Astrocyte (in vitro differentiated cells and primary cell): ENCODE data around the gene RUNX1. TPM values are rescaled to one million over a fixed set of nuclear protein-coding genes. Genes with fewer than 3 reads are reported as not detected.
A peak's percentile ranks its signal among the peaks of the same experiment; 100 is the strongest.

ENCODE experiments used
- DNase-seq: peaks from one replicate; pipeline ENCODE4 v3.0.0-alpha.2; 2010; ENCODE audit warnings: low read depth
- FAIRE-seq: peaks from 2 replicates; lab custom pipeline; 2011; peaks lifted over from hg19 to GRCh38; lab: Jason Lieb, UNC
- H2AFZ ChIP-seq: 2 replicates; pipeline ENCODE4 v1.6.0; 2012; ENCODE audit warnings: low read depth, low read length, inconsistent platforms
- H3K27ac ChIP-seq: 2 replicates; pipeline ENCODE4 v1.5.1; 2011; ENCODE audit warnings: low read depth, low read length, inconsistent platforms
- H3K27me3 ChIP-seq: 2 replicates; pipeline ENCODE4 v1.6.0; 2011; ENCODE audit warnings: low read length, inconsistent platforms; ENCODE audit not compliant: insufficient read depth
- H3K36me3 ChIP-seq: 2 replicates; pipeline ENCODE4 v1.5.1; 2011; ENCODE audit warnings: low read length, inconsistent platforms; ENCODE audit not compliant: insufficient read depth
- H3K4me1 ChIP-seq: 2 replicates; pipeline ENCODE4 v1.5.1; 2011; ENCODE audit warnings: low read length, inconsistent platforms; ENCODE audit not compliant: insufficient read depth
- H3K4me2 ChIP-seq: 2 replicates; pipeline ENCODE4 v1.6.0; 2012; ENCODE audit warnings: low read length, inconsistent platforms
- H3K4me3 ChIP-seq: 2 replicates; pipeline ENCODE4 v1.5.1; 2011; ENCODE audit warnings: low read depth, mild to moderate bottlenecking, low read length, inconsistent platforms; ENCODE audit not compliant: insufficient read depth
- H3K79me2 ChIP-seq: 2 replicates; pipeline ENCODE4 v1.6.0; 2012; ENCODE audit warnings: mild to moderate bottlenecking, low read length, inconsistent platforms; ENCODE audit not compliant: insufficient read depth
- H3K9ac ChIP-seq: 2 replicates; pipeline ENCODE4 v1.6.0; 2012; ENCODE audit warnings: mild to moderate bottlenecking, low read length, inconsistent platforms
- H3K9me3 ChIP-seq: 2 replicates; pipeline ENCODE4 v1.5.1; 2012; ENCODE audit warnings: low read depth, mild to moderate bottlenecking, low read length, inconsistent platforms; ENCODE audit not compliant: insufficient read depth
- H4K20me1 ChIP-seq: 2 replicates; pipeline ENCODE4 v1.6.0; 2012; ENCODE audit warnings: low read length, inconsistent platforms; ENCODE audit not compliant: insufficient read depth
- H3K27ac Mint-ChIP-seq: one replicate; pipeline ENCODE4 v1.8.0; 2021; ENCODE audit warnings: mild to moderate bottlenecking, mixed read lengths; ENCODE audit not compliant: unreplicated experiment
- H3K27me3 Mint-ChIP-seq: one replicate; pipeline ENCODE4 v1.8.0; 2021; ENCODE audit warnings: low read depth, mixed read lengths; ENCODE audit not compliant: unreplicated experiment
- H3K36me3 Mint-ChIP-seq: one replicate; pipeline ENCODE4 v1.8.0; 2021; ENCODE audit warnings: low read depth, mixed read lengths; ENCODE audit not compliant: unreplicated experiment
- H3K4me1 Mint-ChIP-seq: one replicate; pipeline ENCODE4 v1.8.0; 2021; ENCODE audit warnings: low read depth, mixed read lengths; ENCODE audit not compliant: unreplicated experiment
- H3K4me3 Mint-ChIP-seq: one replicate; pipeline ENCODE4 v1.8.0; 2021; ENCODE audit warnings: mild to moderate bottlenecking, moderate library complexity, mixed read lengths; ENCODE audit not compliant: unreplicated experiment
- H3K9me3 Mint-ChIP-seq: one replicate; pipeline ENCODE4 v1.8.0; 2021; ENCODE audit warnings: mild to moderate bottlenecking, mixed read lengths; ENCODE audit not compliant: unreplicated experiment
- CTCF ChIP-seq: IDR thresholded peaks from 2 replicates; pipeline ENCODE4 v1.5.1; 2011; ENCODE audit warnings: low read depth, mild to moderate bottlenecking, inconsistent platforms, low read length, moderate library complexity; ENCODE audit not compliant: insufficient read depth
- EZH2 ChIP-seq: IDR thresholded peaks from 2 replicates; pipeline ENCODE4 v1.6.1; 2012; ENCODE audit warnings: mild to moderate bottlenecking, low read length, inconsistent platforms; ENCODE audit not compliant: insufficient read depth
- total RNA-seq: library from RNA; stranded (reverse); gene quantifications from 2 replicates; pipeline ENCODE4 v1.2.1, GENCODE V29; 2021

The RUNX1 gene
- total RNA-seq, 1 donor from 2014 or later = 84.6 TPM

GRCh38 chr21:35042836-35043235, 6.3 kb downstream of the RUNX1 start:
- TF ChIP-seq EZH2 (no peak), CTCF (no peak)
- Histone ChIP-seq H3K79me2 (peaks cover 60% of the 10 kb centered on the region), H3K36me3 (peaks cover 3% of the 10 kb centered on the region), H3K27ac (no peak overlapping the region), H4K20me1 (no peaks in the 10 kb centered on the region), H3K9ac (no peak overlapping the region), H3K4me2 (no peak overlapping the region), H3K4me1 (peaks cover 22% of the 10 kb centered on the region), H3K27me3 (no peaks in the 10 kb centered on the region), H2AFZ (no peak overlapping the region), H3K4me3 (no peak overlapping the region), H3K9me3 (no peaks in the 10 kb centered on the region)
- Mint-ChIP-seq H3K27ac (no peak overlapping the region), H3K36me3 (peaks cover 19% of the 10 kb centered on the region), H3K4me3 (no peak overlapping the region), H3K9me3 (peaks cover 5% of the 10 kb centered on the region), H3K4me1 (peaks cover 43% of the 10 kb centered on the region), H3K27me3 (no peaks in the 10 kb centered on the region)
- DNase-seq = no peak
- no peak for FAIRE-seq

GRCh38 chr21:35041881-35042280, 7.2 kb downstream of the RUNX1 start:
- Mint-ChIP-seq H3K27ac (no peak overlapping the region), H3K9me3 (peaks cover 5% of the 10 kb centered on the region), H3K36me3 (peaks cover 19% of the 10 kb centered on the region), H3K27me3 (no peaks in the 10 kb centered on the region), H3K4me1 (peaks cover 38% of the 10 kb centered on the region), H3K4me3 (no peak overlapping the region)
- DNase-seq = no peak
- Histone ChIP-seq H4K20me1 (no peaks in the 10 kb centered on the region), H3K4me3 (no peak overlapping the region), H3K4me1 (peaks cover 17% of the 10 kb centered on the region), H3K9ac (no peak overlapping the region), H3K9me3 (no peaks in the 10 kb centered on the region), H3K27me3 (no peaks in the 10 kb centered on the region), H2AFZ (no peak overlapping the region), H3K4me2 (no peak overlapping the region), H3K36me3 (peaks cover 3% of the 10 kb centered on the region), H3K27ac (no peak overlapping the region), H3K79me2 (peaks cover 68% of the 10 kb centered on the region)
- TF ChIP-seq CTCF (no peak), EZH2 (no peak)
- FAIRE-seq = no peak

GRCh38 chr21:35041122-35041521, 8.0 kb downstream of the RUNX1 start:
- Histone ChIP-seq H3K27me3 (no peaks in the 10 kb centered on the region), H3K4me3 (no peak overlapping the region), H3K27ac (no peak overlapping the region), H3K9me3 (no peaks in the 10 kb centered on the region), H2AFZ (no peak overlapping the region), H3K4me2 (peak overlapping the region; percentile 2), H3K36me3 (peaks cover 3% of the 10 kb centered on the region), H3K79me2 (peaks cover 64% of the 10 kb centered on the region), H4K20me1 (no peaks in the 10 kb centered on the region), H3K9ac (no peak overlapping the region), H3K4me1 (peaks cover 9% of the 10 kb centered on the region)
- no peak overlapping the region for H3K4me3 Mint-ChIP-seq
- H3K27me3 Mint-ChIP-seq = no peaks in the 10 kb centered on the region
- TF ChIP-seq CTCF (no peak), EZH2 (no peak)
- no peak for DNase-seq
- FAIRE-seq = no peak
- H3K9me3 Mint-ChIP-seq = peaks cover 5% of the 10 kb centered on the region
- H3K27ac Mint-ChIP-seq = peak overlapping the region; percentile 58
- peaks cover 18% of the 10 kb centered on the region for H3K36me3 Mint-ChIP-seq
- peaks cover 32% of the 10 kb centered on the region for H3K4me1 Mint-ChIP-seq
